Measurements from ENCODE around the gene SH3PXD2B. TPM values are rescaled to one million over a fixed set of nuclear protein-coding genes. Genes with fewer than 3 reads are reported as not detected.
"Not testable (repeated sequence)": the region's sequence is repeated elsewhere in the genome, so short reads cannot be mapped to it uniquely, and the experiment has no call there.

The SH3PXD2B gene
- total RNA-seq, 1 experiment from 2014 or later, result 9.4 TPM

GRCh38 chr5:172485511-172486202, 31.3 kb upstream of the SH3PXD2B start:
- DNase-seq (ENCODE audit: low spot score), result no peak

- no peak for DNase-seq (ENCODE audit: low spot score)
These were observed 30.3 kb upstream of the SH3PXD2B start for GRCh38 chr5:172484664-172485063.

DNA sequence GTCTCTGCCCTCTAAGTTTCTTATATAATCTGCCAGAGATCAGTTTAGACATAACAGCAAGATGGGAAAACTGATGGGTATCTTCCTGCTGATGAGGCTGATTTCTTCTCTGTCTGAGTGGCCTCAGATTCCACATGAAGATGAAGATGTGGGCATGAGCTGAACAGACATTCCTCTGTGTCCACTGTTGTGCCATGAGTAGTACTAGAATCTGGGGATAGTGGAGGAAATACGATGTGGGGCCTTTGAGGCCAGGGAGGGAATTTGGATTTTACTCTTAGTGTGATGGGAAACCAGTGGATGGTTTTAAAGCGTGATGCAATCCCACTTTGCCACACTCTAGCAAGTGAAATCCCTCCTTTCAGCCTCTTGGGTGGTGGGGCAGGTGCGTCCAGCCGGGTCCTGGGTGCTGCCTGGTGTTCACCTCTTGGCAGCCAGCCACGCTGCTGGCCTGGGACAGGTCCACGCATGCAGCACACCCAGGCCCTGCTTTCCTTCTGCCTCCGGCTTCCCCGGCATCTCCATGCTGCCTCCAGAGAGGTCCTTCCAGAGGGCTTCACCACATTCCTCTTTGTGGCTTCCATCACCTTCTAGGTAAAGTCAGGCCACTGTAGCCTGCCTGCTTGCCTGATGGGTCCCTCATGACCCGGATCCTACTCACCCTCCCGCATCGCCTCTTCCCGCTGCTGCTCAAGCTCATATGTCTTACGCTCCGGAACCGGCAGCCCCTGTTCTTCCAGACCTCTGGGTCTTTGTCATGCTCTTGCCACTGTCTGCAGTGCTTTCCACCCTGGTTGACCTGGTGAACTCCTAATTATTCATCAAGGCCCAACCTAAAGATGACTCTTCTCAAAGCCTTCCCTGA, 28.1 kb upstream of the SH3PXD2B start:
- DNase-seq (ENCODE audit: low spot score), result no peak

DNA sequence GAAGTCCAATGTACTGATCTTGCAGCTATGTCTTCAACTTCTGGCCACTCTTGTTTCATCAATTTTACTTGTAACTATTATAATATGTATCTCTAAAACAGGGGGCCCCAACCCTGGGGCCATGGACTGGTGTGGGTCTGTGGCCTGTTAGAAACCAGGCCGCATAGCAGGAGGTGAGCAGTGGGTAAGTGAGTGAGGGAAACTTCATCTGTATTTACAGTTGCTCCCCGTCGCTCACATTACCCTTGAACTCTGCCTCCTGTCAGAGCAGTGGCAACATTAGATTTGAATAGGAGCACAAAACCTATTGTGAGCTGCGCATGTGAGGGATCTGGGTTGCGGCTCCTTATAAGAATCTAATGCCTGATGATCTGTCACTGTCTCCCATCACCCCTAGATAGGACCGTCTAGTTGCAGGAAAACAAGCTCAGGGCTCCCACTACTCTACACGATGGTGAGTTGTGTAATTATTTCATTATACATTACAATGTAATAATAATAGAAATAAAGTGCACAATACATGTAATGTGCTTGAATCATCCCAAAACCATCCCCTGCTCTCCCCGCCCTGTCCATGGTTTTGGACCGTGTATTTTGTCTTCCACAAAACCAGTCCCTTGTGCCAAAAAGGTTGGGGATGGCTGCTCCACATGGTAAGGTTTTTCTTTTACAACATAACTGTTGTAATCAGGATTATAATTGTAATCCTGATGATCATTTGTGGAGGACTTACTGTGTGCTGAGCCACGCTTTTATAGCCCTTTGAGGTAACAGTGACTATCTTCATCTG, 26.9 kb upstream of the SH3PXD2B start:
- no peak for DNase-seq (ENCODE audit: low spot score)

DNA sequence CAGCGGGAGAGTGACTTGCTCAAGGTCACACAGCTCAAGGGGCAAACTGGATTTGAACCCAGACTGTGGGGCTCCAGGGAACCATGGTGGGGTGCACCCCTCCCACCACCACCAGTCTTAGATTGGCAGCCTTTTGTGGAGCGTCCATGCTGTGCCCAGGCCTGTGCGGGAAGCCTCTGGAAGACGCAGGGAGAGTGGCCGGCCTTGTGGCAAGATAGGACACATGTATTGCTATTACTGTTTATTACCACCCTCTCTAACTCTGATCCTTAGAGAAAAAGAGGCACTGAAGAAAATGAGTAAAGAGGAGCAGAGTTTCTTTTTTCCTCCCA, 25.4 kb upstream of the SH3PXD2B start:
- DNase-seq (ENCODE audit: low spot score), result no peak

GRCh38 chr5:172479034-172479783, 24.9 kb upstream of the SH3PXD2B start:
- peak; percentile 89 for DNase-seq (ENCODE audit: low spot score)

GRCh38 chr5:172478695-172479033, 24.3 kb upstream of the SH3PXD2B start:
- not testable (repeated sequence) for DNase-seq (ENCODE audit: low spot score)

DNA sequence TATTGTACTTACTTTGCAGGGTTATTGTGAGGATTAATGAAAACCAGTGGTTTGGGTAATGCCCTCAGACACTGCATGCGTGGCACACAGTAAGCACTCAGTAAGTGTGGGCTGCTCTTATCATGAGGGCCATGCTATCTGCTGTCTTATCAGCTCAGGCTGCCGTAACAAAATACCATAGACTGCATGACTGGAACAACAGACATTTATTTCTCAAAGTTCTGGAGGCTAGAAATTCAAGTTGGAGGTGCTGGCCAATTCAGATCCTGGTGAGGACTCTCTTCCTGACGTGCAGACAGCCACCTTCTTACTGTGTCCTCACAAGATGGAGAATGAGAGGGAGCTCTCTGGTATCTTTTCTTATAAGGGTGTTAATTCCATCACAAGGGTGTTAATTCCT, 23.9 kb upstream of the SH3PXD2B start:
- DNase-seq (ENCODE audit: low spot score), result no peak

DNA sequence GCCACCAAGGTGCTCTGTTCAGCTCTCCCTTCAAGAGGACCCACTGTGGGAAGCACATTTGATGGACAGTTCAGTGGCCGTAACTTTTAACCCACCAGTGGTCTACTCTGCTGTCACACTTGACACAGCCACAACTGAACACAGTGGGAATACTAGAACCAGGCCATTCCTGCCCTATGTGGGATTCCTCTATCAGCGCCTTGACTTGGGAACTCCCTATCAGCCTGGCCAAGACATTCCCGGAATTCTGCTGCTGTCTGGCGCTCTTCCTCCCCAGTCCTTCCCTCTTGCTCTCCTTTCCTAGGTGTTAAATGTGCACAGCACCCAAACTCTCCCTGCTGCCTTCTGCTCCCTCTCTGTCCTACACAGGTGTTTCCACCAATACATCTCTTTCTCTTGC, 23.1 kb upstream of the SH3PXD2B start:
- DNase-seq (ENCODE audit: low spot score), result no peak

- no peak for DNase-seq (ENCODE audit: low spot score)
These were observed 20.0 kb upstream of the SH3PXD2B start for GRCh38 chr5:172474293-172474692.

GRCh38 chr5:172473427-172473826, 19.1 kb upstream of the SH3PXD2B start:
- DNase-seq (ENCODE audit: low spot score), result no peak

DNA sequence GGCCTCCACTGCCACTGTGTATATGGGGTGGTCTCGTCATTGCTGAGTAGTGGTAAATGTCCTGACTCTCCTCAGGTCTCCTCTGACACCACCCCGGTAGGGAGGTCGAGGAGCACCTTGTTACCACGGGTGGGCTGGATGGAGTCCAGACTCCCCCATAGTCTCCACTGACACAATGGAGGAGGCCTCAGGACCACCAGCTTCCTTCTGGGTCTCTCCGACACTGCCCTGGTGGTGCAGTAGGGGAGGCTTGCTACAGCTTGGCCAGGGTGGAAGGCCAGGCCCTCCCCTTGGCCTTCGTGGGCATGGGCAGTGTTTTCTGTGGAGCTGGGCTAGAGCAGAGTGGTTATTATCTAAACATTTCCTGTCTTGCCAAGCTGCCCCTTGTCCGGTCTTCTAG, 15.4 kb upstream of the SH3PXD2B start:
- no peak for DNase-seq (ENCODE audit: low spot score)

DNA sequence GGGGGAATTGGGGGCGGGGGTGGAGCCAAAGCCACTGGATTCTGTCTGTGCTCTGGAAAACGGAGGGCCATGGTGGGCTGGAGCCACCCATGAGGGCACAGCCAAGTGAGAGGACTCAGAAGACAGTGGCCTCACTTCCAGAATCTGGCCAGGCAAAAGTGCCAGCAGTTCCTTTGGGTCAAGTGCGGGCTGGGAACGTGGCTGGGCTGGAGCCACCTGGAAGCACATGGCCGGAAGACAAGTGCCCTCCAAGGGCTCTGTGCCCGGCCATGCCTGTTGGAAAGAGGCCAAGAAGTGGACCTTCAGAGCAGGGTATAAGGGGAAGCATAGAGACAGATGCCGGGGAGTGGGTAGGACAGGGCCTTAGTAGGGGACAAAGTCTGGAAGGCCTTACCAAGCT, 11.7 kb upstream of the SH3PXD2B start:
- DNase-seq (ENCODE audit: low spot score), result no peak

- no peak for DNase-seq (ENCODE audit: low spot score)
These were observed 8.7 kb upstream of the SH3PXD2B start for GRCh38 chr5:172463031-172463430.

DNA sequence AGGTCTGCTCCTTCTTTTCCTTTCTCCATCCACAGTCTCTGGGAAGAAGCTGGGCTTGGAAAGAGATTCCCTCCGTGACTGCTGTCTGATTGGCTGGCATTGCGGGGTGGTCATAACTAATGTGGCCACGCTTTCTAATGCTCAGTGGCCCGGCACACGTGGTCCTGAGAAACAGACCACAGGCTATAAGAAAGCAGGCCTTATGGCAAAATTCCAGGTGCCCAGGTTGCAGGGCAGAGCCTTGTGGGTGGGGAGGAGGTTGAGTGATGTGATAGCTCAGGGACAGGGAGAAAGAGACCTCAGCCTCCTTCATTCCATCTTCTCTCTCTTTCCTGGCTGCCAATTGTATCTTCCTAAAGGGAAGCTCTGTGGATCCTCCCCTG, 5.4 kb upstream of the SH3PXD2B start:
- DNase-seq (ENCODE audit: low spot score), result no peak

GRCh38 chr5:172458976-172459782, 4.9 kb upstream of the SH3PXD2B start:
- no peak for DNase-seq (ENCODE audit: low spot score)

GRCh38 chr5:172456076-172456722, 1.9 kb upstream of the SH3PXD2B start:
- no peak for DNase-seq (ENCODE audit: low spot score)

DNA sequence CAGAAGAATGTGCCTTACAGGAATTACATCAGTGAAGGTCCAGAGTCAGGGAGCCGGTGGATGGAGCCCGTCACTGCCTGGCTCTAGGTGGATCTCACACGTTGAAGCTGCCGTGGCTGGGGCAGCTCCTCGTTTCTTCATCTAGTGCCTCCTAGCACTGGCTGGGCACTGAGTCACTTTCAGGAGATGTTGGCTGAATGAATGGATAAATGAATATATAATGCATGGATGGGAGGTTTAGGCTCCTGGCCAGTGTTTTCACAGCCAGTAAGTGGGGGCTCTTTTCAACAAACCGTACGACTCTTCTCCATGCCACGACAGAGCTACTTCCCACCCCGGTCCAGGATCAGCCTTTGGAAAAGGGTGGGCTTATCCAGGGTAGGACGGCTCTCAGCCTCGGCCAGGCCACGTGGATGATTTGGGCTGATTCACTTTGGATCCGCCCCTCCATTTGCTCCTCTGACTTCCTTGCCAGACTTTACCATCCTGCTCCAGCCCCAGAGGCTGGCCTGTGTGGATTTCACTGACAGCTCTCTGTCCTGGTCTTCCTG, 1.3 kb upstream of the SH3PXD2B start:
- DNase-seq (ENCODE audit: low spot score), result no peak

GRCh38 chr5:172455087-172455381, 709 bp upstream of the SH3PXD2B start:
- DNase-seq (ENCODE audit: low spot score), result no peak

DNA sequence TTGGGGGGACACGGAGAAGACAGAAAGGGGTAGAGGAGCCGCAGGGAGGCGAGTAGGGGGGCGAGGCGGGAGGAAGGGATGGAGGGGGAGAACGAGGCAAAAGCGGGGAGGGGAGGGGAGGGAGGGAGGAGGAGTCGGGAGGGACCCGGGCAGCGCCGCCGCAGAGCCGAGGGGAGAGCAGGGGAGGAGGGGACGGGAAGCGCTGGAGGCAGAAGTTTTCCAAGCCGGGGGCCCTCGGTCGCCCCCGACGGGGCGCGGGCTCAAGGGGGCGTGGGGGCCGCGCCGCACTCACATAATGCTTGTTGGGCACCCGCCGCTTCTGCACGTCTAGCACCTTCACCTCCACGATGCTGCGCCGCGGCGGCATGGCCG, 353 bp downstream of the SH3PXD2B start:
- no peak for DNase-seq (ENCODE audit: low spot score)
